Cardiac muscle cell (in vitro differentiated cells and primary cell): ENCODE measurements around the gene NAA50. TPM values are rescaled to one million over a fixed set of nuclear protein-coding genes. Genes with fewer than 3 reads are reported as not detected.

Source experiments
- DNase-seq, 2 donors: peaks; one replicate each; pipeline versions ENCODE4 v3.0.0 to v3.0.0-alpha.2; 2010 to 2017; ENCODE audit warnings: low read depth in 1 of 2, low spot score in 1 of 2
- H3K27ac ChIP-seq: fragments of 200-600 bp; sonication (generic); 2 replicates; pipeline ENCODE4 v1.5.1; 2016
- H3K27me3 ChIP-seq: fragments of 200-600 bp; sonication (generic); 2 replicates; pipeline ENCODE4 v1.6.0; 2016; ENCODE audit warnings: control low read depth
- H3K36me3 ChIP-seq: fragments of 200-600 bp; sonication (generic); 2 replicates; pipeline ENCODE4 v1.5.1; 2016; ENCODE audit warnings: control low read depth
- H3K4me1 ChIP-seq: fragments of 200-600 bp; sonication (generic); 2 replicates; pipeline ENCODE4 v1.8.1; 2017; ENCODE audit warnings: low read depth, mild to moderate bottlenecking, mixed run types
- H3K4me3 ChIP-seq: fragments of 200-600 bp; sonication (generic); 2 replicates; pipeline ENCODE4 v1.5.1; 2016; ENCODE audit warnings: mild to moderate bottlenecking
- H3K9me3 ChIP-seq: fragments of 200-600 bp; sonication (generic); 2 replicates; pipeline ENCODE4 v1.5.1; 2017; ENCODE audit warnings: low read depth, mild to moderate bottlenecking, control low read depth
- CTCF ChIP-seq: IDR thresholded peaks from 2 replicates; pipeline ENCODE4 v1.5.1; 2012; ENCODE audit warnings: low read depth, mild to moderate bottlenecking, low read length
- polyA plus RNA-seq: library from polyadenylated mRNA; unstranded; fragments of >200 nt; fragmentation: Nextera tagmentation; extraction: Ambion mirVana; gene quantifications from 2 replicates; pipeline ENCODE4 v1.2.1, GENCODE V29; 2016
- total RNA-seq: library from RNA; depleted of rRNA; stranded (reverse); fragments of >200 nt; gene quantifications from 2 replicates; pipeline ENCODE4 v1.2.3, GENCODE V29; 2016

NAA50 gene
- total and polyA plus RNA-seq, 2 experiments from 2014 or later = 66.5 to 127 TPM

DNA sequence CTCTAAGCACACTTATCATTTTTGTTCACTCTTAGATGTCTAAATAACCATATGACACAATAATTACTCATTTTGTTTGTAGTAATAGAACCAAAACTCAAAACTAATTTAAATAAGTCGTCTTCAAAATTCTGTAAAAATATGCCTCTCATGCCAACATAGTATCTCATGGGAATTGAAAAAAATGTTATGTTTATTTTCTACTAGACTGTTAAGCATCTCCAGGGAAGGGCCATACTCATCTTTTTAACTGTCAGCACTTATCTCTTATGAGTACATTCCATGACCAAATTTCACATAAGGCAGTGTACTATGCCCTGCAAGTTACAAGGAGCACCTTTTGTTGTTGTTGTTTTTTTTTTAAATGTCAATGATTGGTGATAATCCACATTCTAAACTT lies 31.3 kb downstream of the NAA50 start:
- no peaks in the 10 kb centered on the region for H3K4me1 ChIP-seq

GRCh38 chr3:113712129-113712528 lies 33.9 kb downstream of the NAA50 start:
- Histone ChIP-seq H3K9me3 (no peaks in the 10 kb centered on the region), H3K27me3 (no peaks in the 10 kb centered on the region), H3K36me3 (no peaks in the 10 kb centered on the region), H3K4me1 (no peaks in the 10 kb centered on the region), H3K27ac (no peak overlapping the region), H3K4me3 (no peak overlapping the region)
- peak in 1 of 2 donors; percentile 13 for DNase-seq
- no peak for TF ChIP-seq CTCF

More for the DNA sequence above, 31.3 kb downstream of the NAA50 start:
- Histone ChIP-seq H3K4me3 (no peak overlapping the region), H3K9me3 (no peaks in the 10 kb centered on the region), H3K36me3 (peaks cover 8% of the 10 kb centered on the region), H3K27me3 (no peaks in the 10 kb centered on the region), H3K27ac (peak overlapping the region; percentile 55)
- DNase-seq = no peak
- TF ChIP-seq CTCF = no peak

GRCh38 chr3:113707835-113708234 lies 38.2 kb downstream of the NAA50 start:
- Histone ChIP-seq H3K9me3 (no peaks in the 10 kb centered on the region), H3K4me3 (no peak overlapping the region), H3K27ac (no peak overlapping the region), H3K27me3 (no peaks in the 10 kb centered on the region), H3K36me3 (no peaks in the 10 kb centered on the region), H3K4me1 (no peaks in the 10 kb centered on the region)
- no peak for DNase-seq
- TF ChIP-seq CTCF = no peak

- no peak overlapping the region for H3K27ac ChIP-seq
- TF ChIP-seq CTCF = no peak
- H3K36me3 ChIP-seq = no peaks in the 10 kb centered on the region
- peaks cover 10% of the 10 kb centered on the region for H3K4me1 ChIP-seq
- DNase-seq = peak in 1 of 2 donors; percentile 35
- no peaks in the 10 kb centered on the region for H3K27me3 ChIP-seq
- no peaks in the 10 kb centered on the region for H3K9me3 ChIP-seq
- H3K4me3 ChIP-seq = no peak overlapping the region
Observed at GRCh38 chr3:113698956-113699355, 47.1 kb downstream of the NAA50 start.

DNA sequence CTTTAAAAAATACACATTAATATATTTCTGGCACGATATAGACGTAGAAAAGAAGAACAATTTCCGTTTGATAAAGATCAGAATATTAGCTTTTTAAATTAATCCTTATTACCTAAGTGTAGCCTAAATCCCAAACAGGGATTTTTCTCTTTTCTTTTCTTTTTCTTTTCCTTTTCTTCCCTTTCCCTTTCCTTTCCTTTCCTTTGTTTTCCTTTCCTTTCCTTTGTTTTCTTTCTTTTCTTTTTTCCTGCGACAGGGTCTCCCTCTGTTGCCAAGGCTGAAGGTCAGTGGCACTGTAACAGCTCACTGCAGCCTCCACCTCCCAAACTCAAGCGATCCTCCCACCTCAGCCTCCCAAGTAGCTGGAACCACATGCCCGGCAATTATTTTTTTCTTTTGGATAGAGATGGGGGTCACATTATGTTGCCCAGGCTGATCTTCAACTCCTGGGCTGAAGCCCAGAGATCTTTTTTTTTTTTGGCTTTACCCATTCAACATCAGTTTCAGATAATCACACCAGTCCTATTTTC lies 47.8 kb downstream of the NAA50 start:
- Histone ChIP-seq H3K27me3 (no peaks in the 10 kb centered on the region), H3K36me3 (no peaks in the 10 kb centered on the region), H3K27ac (peak overlapping the region; percentile 91), H3K4me1 (peaks cover 10% of the 10 kb centered on the region), H3K4me3 (no peak overlapping the region), H3K9me3 (no peaks in the 10 kb centered on the region)
- no peak for TF ChIP-seq CTCF
- DNase-seq = no peak
